GM20431 (cell line): Measurements from ENCODE around the gene PRICKLE4.
"Not testable (repeated sequence)": the region's sequence is repeated elsewhere in the genome, so short reads cannot be mapped to it uniquely, and the experiment has no call there.

Experiments used
- in situ Hi-C: fragments of 300-500 bp; cut with MseI, MboI; formaldehyde crosslinking; loops from one replicate; pipeline ENCODE4 v1.15.0; 2020; ENCODE audit warnings: low sequenced_read_pairs; ENCODE audit not compliant: unreplicated experiment

PRICKLE4 gene

GRCh38 chr6:41743406-41744235, 37.0 kb upstream of the PRICKLE4 start:
- in situ Hi-C loops, result no loop called here

- in situ Hi-C loops, result no loop called here
Observed at GRCh38 chr6:41744236-41744787, 36.3 kb upstream of the PRICKLE4 start.

- in situ Hi-C loops, result no loop called here
Observed at GRCh38 chr6:41746107-41746506, 34.5 kb upstream of the PRICKLE4 start.

- in situ Hi-C loops, result no loop called here
Observed at GRCh38 chr6:41747256-41748101, 33.1 kb upstream of the PRICKLE4 start, which contains the start of gene PGC. Gene PGC, minus strand, starts transcription at chr6:41747397. Its CDS starts 63 bp downstream, at chr6:41747334.

- in situ Hi-C loops, result no loop called here
Observed at GRCh38 chr6:41748102-41748477, 32.5 kb upstream of the PRICKLE4 start.

GRCh38 chr6:41748542-41748941, 32.0 kb upstream of the PRICKLE4 start:
- in situ Hi-C loops, result no loop called here

GRCh38 chr6:41750374-41750773, 30.2 kb upstream of the PRICKLE4 start:
- in situ Hi-C loops, result no loop called here

- in situ Hi-C loops, result no loop called here
Observed at GRCh38 chr6:41755895-41756294, 24.7 kb upstream of the PRICKLE4 start.

GRCh38 chr6:41756354-41756753, 24.2 kb upstream of the PRICKLE4 start:
- in situ Hi-C loops, result no loop called here

- in situ Hi-C loops, result no loop called here
Observed at GRCh38 chr6:41757271-41757670, 23.3 kb upstream of the PRICKLE4 start.

GRCh38 chr6:41757931-41758640, 22.5 kb upstream of the PRICKLE4 start:
- in situ Hi-C loops, result no loop called here

GRCh38 chr6:41758641-41759035, 21.9 kb upstream of the PRICKLE4 start:
- in situ Hi-C loops, result no loop called here

GRCh38 chr6:41759106-41759904, 21.3 kb upstream of the PRICKLE4 start:
- in situ Hi-C loops, result no loop called here

GRCh38 chr6:41759905-41760579, 20.5 kb upstream of the PRICKLE4 start:
- in situ Hi-C loops, result no loop called here

- in situ Hi-C loops, result no loop called here
Observed at GRCh38 chr6:41763470-41763869, 17.1 kb upstream of the PRICKLE4 start.

- in situ Hi-C loops, result not testable (repeated sequence)
Observed at GRCh38 chr6:41766043-41766664, 14.4 kb upstream of the PRICKLE4 start.

GRCh38 chr6:41767112-41767833, 13.3 kb upstream of the PRICKLE4 start:
- in situ Hi-C loops, result no loop called here
